DMS 273 treated with DMSO at 0.1 percent for 48 hours (cell line): ENCODE results near the gene HCN1.

Experiments
- DNase-seq: peaks from one replicate; lab custom pipeline; 2025; lab: John Stamatoyannopoulos, UW

The HCN1 gene

GRCh38 chr5:45288746-45289145 lies 407.4 kb downstream of the HCN1 start:
- no peak for DNase-seq

- DNase-seq, result no peak
Observed at GRCh38 chr5:45284436-45284835, 411.7 kb downstream of the HCN1 start.

- DNase-seq, result no peak
Observed at GRCh38 chr5:45281081-45281480, 415.1 kb downstream of the HCN1 start.

- DNase-seq, result no peak
Observed at GRCh38 chr5:45279109-45279508, 417.1 kb downstream of the HCN1 start.

- DNase-seq, result no peak
Observed at GRCh38 chr5:45277860-45278259, 418.3 kb downstream of the HCN1 start.

DNA sequence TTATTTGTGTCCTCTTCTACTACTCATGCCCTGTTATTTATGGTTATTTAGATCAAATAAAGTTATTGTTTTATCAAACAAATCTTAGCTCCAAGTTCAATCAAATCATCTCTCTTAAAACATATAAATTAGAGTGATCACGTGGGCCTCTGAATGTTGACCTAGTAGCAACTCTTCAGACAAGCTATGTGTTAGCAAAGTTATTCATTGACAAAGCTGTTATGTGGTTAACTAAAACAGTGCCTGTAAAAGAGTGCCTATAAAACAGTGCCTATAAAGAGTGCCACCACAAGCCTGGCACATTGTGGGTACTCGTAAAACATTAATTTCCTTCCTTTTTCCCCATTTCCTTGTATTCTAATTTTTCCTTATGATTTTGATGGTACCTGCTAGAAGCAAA lies 421.9 kb downstream of the HCN1 start:
- DNase-seq, result no peak

- no peak for DNase-seq
Observed at GRCh38 chr5:45271626-45272025, 424.6 kb downstream of the HCN1 start.

- no peak for DNase-seq
Observed at GRCh38 chr5:45264447-45264846, 431.7 kb downstream of the HCN1 start.

DNA sequence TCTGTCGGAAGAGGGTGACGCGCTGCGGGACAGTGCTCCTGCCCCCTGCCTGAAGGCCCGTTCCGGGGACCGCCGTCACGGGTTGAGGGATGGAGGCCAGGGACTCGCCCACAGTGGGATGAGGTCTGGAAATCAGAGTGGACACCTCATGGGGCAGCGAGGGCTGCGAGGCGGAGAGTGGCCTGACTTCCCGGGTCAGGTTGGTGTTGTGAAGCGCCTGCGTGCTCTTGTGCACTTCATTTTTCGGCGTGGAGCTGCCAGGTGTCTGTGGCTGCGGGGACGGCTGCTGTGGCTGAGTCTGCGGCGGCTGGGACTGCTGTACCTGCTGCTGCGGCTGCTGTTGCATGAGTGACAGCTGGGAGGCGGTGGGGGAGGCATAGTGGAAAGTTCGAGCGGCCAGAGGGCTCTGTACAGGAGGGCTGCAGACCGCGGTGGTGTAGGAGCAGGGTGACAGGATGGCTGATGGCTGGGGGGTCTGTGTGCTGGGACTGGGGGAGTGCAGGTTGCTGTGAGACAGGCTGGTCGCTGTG lies 434.1 kb downstream of the HCN1 start:
- no peak for DNase-seq

DNA sequence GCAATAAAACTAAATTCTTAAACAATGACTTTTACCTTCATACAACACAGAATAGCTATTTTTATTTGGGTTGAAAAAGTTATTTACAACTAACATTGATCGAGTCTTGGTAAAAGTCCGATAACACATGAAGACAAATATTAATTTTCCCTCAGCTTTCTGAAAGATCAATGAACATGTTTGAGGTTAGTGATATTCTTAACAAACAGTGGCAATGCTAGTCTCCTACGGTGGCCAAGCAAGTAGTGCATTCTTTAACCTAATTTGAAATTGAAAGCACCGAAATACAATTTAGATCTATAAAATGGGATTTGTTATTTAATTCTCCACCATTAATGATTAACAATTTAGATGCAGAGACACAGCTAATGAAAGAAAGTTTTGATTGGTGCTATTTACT lies 435.1 kb downstream of the HCN1 start:
- DNase-seq, result no peak

GRCh38 chr5:45260292-45260691 lies 435.9 kb downstream of the HCN1 start:
- DNase-seq, result no peak

DNA sequence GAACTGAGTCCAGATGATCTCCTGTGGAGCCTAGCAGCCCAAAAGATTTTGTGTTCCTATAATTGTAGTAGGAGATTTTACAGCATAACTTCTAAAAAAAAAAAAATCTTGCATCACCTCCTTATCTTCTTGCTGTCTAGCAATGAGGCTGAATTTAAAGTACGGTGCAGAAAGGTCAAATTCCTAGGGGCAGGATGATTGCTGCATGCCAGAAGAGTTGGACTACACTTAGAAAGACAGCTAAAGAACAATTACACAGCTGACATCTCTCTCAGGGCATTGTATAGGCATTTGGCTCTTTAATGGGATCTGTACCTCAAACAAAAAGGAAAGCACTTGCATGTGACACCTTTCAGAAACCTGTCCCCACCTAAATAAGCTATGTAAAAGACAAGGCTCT lies 443.2 kb downstream of the HCN1 start:
- no peak for DNase-seq

GRCh38 chr5:45252541-45252940 lies 443.6 kb downstream of the HCN1 start:
- no peak for DNase-seq

DNA sequence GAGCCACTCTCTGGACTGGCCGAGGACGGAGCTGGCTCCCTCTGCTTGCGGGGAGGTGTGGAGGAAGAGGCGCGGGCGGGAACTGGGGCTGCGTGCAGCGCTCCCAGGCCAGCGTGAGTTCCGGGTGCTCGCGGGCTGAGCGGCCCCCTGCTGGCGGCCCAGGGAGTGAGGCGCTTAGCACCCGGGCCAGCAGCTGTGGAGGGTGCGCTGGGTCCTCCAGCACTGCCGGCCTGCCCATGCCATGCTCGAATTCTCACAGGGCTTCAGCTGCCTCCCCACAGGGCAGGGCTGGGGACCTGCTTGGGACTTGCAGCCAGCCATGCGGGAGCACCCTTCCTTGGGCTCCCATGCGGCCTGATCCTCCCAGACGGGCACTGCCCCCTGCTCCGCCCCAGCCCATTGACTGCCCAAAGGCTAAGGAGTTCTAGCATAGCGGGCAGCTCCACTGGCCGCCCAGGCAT lies 470.6 kb downstream of the HCN1 start:
- DNase-seq, result no peak

- DNase-seq, result no peak
Observed at GRCh38 chr5:45205403-45205961, 490.7 kb downstream of the HCN1 start.
